B cell (primary cell): ENCODE results near the gene B4GALNT3. TPM values are rescaled to one million over a fixed set of nuclear protein-coding genes. Genes with fewer than 3 reads are reported as not detected.

Experiments used
- ATAC-seq: fragments of 200-7000 bp; cut with Tn5 transposase; one replicate; pipeline ENCODE4 v1.10.0; 2021; ENCODE audit warnings: low read depth, mild to moderate bottlenecking, moderate number of reproducible peaks, moderate library complexity
- CTCF ChIA-PET: fragments of 350-600 bp; sonication (Branson Sonifier 250); formaldehyde crosslinking; loops from one replicate; lab custom pipeline; 2021; ENCODE audit warnings: antibody characterized with exemption, inconsistent platforms; lab: Charles Lee
- POLR2A ChIA-PET: fragments of 350-600 bp; sonication (Branson Sonifier 250); formaldehyde crosslinking; loops from one replicate; lab custom pipeline; 2021; ENCODE audit warnings: antibody characterized with exemption; lab: Charles Lee
- DNase-seq: peaks from one replicate; pipeline ENCODE4 v3.0.0; 2013
- H2AFZ ChIP-seq: 2 replicates; pipeline ENCODE4 v1.6.1; 2012; ENCODE audit warnings: mild to moderate bottlenecking, low read depth, low read length; ENCODE audit not compliant: insufficient read depth, poor library complexity, severe bottlenecking
- H3K27ac ChIP-seq, 2 donors: 1 replicate in 1 of 2; 2 replicates in 1 of 2; pipeline ENCODE4 v1.5.1; 2012 to 2013; ENCODE audit warnings: low read length in 2 of 2, mild to moderate bottlenecking in 2 of 2, moderate library complexity in 1 of 2
- H3K27me3 ChIP-seq, 4 experiments: fragments of 200-600 bp in 1 of 4; sonication (generic) in 1 of 4; replicated peaks in 1 of 4; 1 replicate in 2 of 4; 2 replicates in 2 of 4; pipeline versions ENCODE4 v1.6.1 to v1.7.0; 2013 to 2016; ENCODE audit warnings: low read length in 3 of 4, mild to moderate bottlenecking in 2 of 4, mixed read lengths in 1 of 4, moderate library complexity in 1 of 4; ENCODE audit not compliant: insufficient read depth in 4 of 4, control insufficient read depth in 3 of 4; ENCODE audit errors: control extremely low read depth in 1 of 4
- H3K36me3 ChIP-seq, 2 experiments: replicated peaks in 1 of 2; 1 replicate in 1 of 2; 2 replicates in 1 of 2; pipeline versions ENCODE4 v1.6.1 to v1.7.1; 2013; ENCODE audit warnings: low read length in 1 of 2; ENCODE audit not compliant: insufficient read depth in 2 of 2, control insufficient read depth in 1 of 2; ENCODE audit errors: control extremely low read depth in 1 of 2, extremely low read depth in 1 of 2
- H3K4me1 ChIP-seq, 2 donors: fragments of 200-600 bp in 1 of 2; sonication (generic) in 1 of 2; 1 replicate in 1 of 2; 2 replicates in 1 of 2; pipeline versions ENCODE4 v1.5.1 to v1.6.1; 2013 to 2017; ENCODE audit warnings: low read length in 2 of 2; ENCODE audit not compliant: control insufficient read depth in 2 of 2, insufficient read depth in 2 of 2
- H3K4me2 ChIP-seq: replicated peaks from 2 replicates; pipeline ENCODE3; 2012; ENCODE audit warnings: mild to moderate bottlenecking, low read depth, low read length; ENCODE audit not compliant: poor library complexity, severe bottlenecking
- H3K4me3 ChIP-seq, 5 experiments: fragments of 200-600 bp in 1 of 5; sonication (generic) in 1 of 5; 1 replicate in 3 of 5; 2 replicates in 2 of 5; pipeline versions ENCODE4 v1.5.1 to v1.7.0; 2011 to 2016; ENCODE audit warnings: low read length in 4 of 5, mild to moderate bottlenecking in 4 of 5, low read depth in 2 of 5, control low read depth in 1 of 5, moderate library complexity in 1 of 5; ENCODE audit not compliant: insufficient read depth in 1 of 5; ENCODE audit errors: control extremely low read depth in 1 of 5, extremely low read depth in 1 of 5
- H3K79me2 ChIP-seq: fragments of 200-600 bp; sonication (generic); one replicate; pipeline ENCODE4 v1.6.0; 2016; ENCODE audit warnings: low read length; ENCODE audit not compliant: control insufficient read depth, insufficient read depth
- H3K9ac ChIP-seq: fragments of 200-600 bp; sonication (generic); 2 replicates; pipeline ENCODE4 v1.6.1; 2017; ENCODE audit warnings: mild to moderate bottlenecking, low read length, moderate library complexity
- H3K9me3 ChIP-seq, 3 donors: one replicate each; pipeline versions ENCODE4 v1.6.1 to v1.7.1; 2013; ENCODE audit warnings: low read length in 2 of 3; ENCODE audit not compliant: control insufficient read depth in 2 of 3, insufficient read depth in 1 of 3; ENCODE audit errors: control extremely low read depth in 1 of 3
- H4K20me1 ChIP-seq: 2 replicates; pipeline ENCODE4 v1.6.0; 2012; ENCODE audit warnings: mild to moderate bottlenecking, low read length; ENCODE audit not compliant: insufficient read depth, control insufficient read depth, poor library complexity, severe bottlenecking
- H3K27ac Mint-ChIP-seq: one replicate; pipeline ENCODE4 v1.8.0; 2021; ENCODE audit warnings: mixed read lengths
- H3K27me3 Mint-ChIP-seq: one replicate; pipeline ENCODE4 v1.8.0; 2021; ENCODE audit warnings: mixed read lengths
- H3K4me1 Mint-ChIP-seq: one replicate; pipeline ENCODE4 v1.8.0; 2021; ENCODE audit warnings: mixed read lengths
- H3K4me3 Mint-ChIP-seq: one replicate; pipeline ENCODE4 v1.8.0; 2021; ENCODE audit warnings: mixed read lengths
- H3K9me3 Mint-ChIP-seq: one replicate; pipeline ENCODE4 v1.8.0; 2022; ENCODE audit warnings: mixed read lengths; ENCODE audit not compliant: insufficient read depth
- CTCF ChIP-seq: fragments of 200-600 bp; IDR thresholded peaks from one replicate; pipeline ENCODE4 v1.8.0; 2022; ENCODE audit warnings: antibody characterized with exemption, mild to moderate bottlenecking
- EZH2 ChIP-seq: IDR thresholded peaks from 2 replicates; pipeline ENCODE4 v1.6.1; 2012; ENCODE audit warnings: borderline replicate concordance, low read depth, mild to moderate bottlenecking, moderate library complexity, low read length; ENCODE audit not compliant: insufficient read depth, poor library complexity, severe bottlenecking
- WGBS: methylation state at CpG from one replicate; pipeline ENCODE4 v1.1.5; 2013; ENCODE audit warnings: missing lambda C conversion rate; ENCODE audit not compliant: insufficient coverage; 5-methylcytosine and 5-hydroxymethylcytosine counted together
- intact Hi-C: fragments of 100-400 bp; cut with micrococcal nuclease; formaldehyde crosslinking; loops from one replicate; pipeline ENCODE4 v1.10.0; 2022
- polyA plus RNA-seq: library from polyadenylated mRNA; depleted of rRNA; stranded (reverse); fragments of >200 nt; gene quantifications from 2 replicates; pipeline ENCODE4 v1.2.3, GENCODE V29; 2012
- total RNA-seq, 2 donors: library from RNA; stranded (reverse); fragments of 120-200 nt in 1 of 2; gene quantifications; 1 replicate in 1 of 2; 2 replicates in 1 of 2; pipeline versions ENCODE4 v1.2.3 to v1.2.4, GENCODE V29; 2013 to 2022

B4GALNT3 gene
- total and polyA plus RNA-seq, 2 donors (not counting 1 experiment from before 2014, with no cell fraction given) = 0.25 TPM; not detected in 1

DNA sequence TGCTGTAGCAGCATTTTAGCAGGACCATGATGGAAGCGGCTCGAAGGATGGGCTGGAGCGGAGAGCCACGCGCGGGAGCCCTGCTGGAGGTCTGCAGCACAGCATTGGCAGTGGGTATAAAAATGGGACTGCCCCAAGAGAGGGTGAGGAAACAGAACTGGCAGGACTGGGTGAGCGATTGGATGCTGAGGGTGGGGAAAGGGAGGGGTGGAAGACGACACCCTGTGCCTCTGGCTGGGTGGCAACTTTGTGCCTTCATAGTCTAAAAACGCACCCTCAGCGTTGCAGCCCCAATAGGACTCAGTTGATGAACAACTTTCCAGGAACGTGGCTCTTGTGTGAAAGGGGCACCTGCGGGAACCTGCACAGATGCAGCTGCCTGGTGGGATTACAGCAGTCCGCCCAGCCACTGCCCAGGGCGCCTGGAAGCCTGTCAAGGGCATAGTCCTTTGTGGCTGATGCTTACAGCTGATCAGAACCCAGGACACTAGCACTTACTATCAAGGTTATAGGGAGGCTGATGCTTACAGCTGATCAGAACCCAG, 130.5 kb downstream of the B4GALNT3 start:
- ATAC-seq = no peak
- CTCF ChIA-PET = no interaction called here
- Histone ChIP-seq H3K79me2 (no peaks in the 10 kb centered on the region), H3K4me3 (no peak overlapping the region), H3K4me2 (no peak overlapping the region), H3K9ac (no peak overlapping the region), H3K4me1 (peaks cover 5 to 16% of the 10 kb centered on the region in 2 donors), H4K20me1 (no peaks in the 10 kb centered on the region), H3K9me3 (no peaks in the 10 kb centered on the region), H3K27ac (no peak overlapping the region), H3K27me3 (peaks cover 0 to 5% (median 0%) of the 10 kb centered on the region in 4 experiments), H3K36me3 (no peaks in the 10 kb centered on the region), H2AFZ (no peak overlapping the region)
- POLR2A ChIA-PET = no interaction called here
- H3K9me3 Mint-ChIP-seq = no peaks in the 10 kb centered on the region
- no peak for TF ChIP-seq EZH2
- TF ChIP-seq CTCF = no peak
- DNase-seq = no peak
- no peaks in the 10 kb centered on the region for H3K27me3 Mint-ChIP-seq
- H3K27ac Mint-ChIP-seq = no peak overlapping the region
- intact Hi-C loops = no loop called here
- no peak overlapping the region for H3K4me3 Mint-ChIP-seq
- H3K4me1 Mint-ChIP-seq = peaks cover 21% of the 10 kb centered on the region
- 83% methylated on average over 14 of the region's 14 CpGs for WGBS

- CTCF ChIA-PET = interaction anchor here (0.6 to 1.2 kb wide), 3 partner anchors 15 to 1031 kb away, joined by 3 to 11 read pairs (median 4); no protein-coding TSS in a partner anchor
- H3K4me3 ChIP-seq = no peak overlapping the region
- no peak overlapping the region for H3K9ac ChIP-seq
- no peaks in the 10 kb centered on the region for H3K36me3 ChIP-seq
- peak overlapping the region; percentile 4 for H3K27ac Mint-ChIP-seq
- no peak overlapping the region for H3K27ac ChIP-seq
- H3K9me3 ChIP-seq = no peaks in the 10 kb centered on the region
- peaks cover 5 to 16% of the 10 kb centered on the region in 2 donors for H3K4me1 ChIP-seq
- WGBS = 24% methylated on average over 13 of the region's 16 CpGs
- no peak for TF ChIP-seq EZH2
- no peaks in the 10 kb centered on the region for H3K9me3 Mint-ChIP-seq
- peak overlapping the region; percentile 6 for H3K4me2 ChIP-seq
- H3K4me3 Mint-ChIP-seq = no peak overlapping the region
- no peaks in the 10 kb centered on the region for H3K79me2 ChIP-seq
- intact Hi-C loops = no loop called here
- peaks cover 16% of the 10 kb centered on the region for H3K4me1 Mint-ChIP-seq
- DNase-seq (no peak), ATAC-seq (peak; percentile 57)
- H2AFZ ChIP-seq = peak overlapping the region; percentile 11
- POLR2A ChIA-PET = no interaction called here
- H3K27me3 Mint-ChIP-seq = no peaks in the 10 kb centered on the region
- H4K20me1 ChIP-seq = no peaks in the 10 kb centered on the region
- peaks cover 0 to 5% (median 0%) of the 10 kb centered on the region in 4 experiments for H3K27me3 ChIP-seq
Observed at GRCh38 chr12:591167-592023, 131.7 kb downstream of the B4GALNT3 start.
